HG03439 (cell line): ENCODE data around the gene YIPF2.

Experiments
- ATAC-seq: cut with Tn5 transposase; IDR thresholded peaks from one replicate; pipeline ENCODE4 v1.9.1; 2021; ENCODE audit warnings: mild to moderate bottlenecking, moderate library complexity; ENCODE audit not compliant: unreplicated experiment

YIPF2 gene

GRCh38 chr19:10911579-10912363, 16.7 kb downstream of the YIPF2 start:
- no peak for ATAC-seq

GRCh38 chr19:10908380-10908960, 20.0 kb downstream of the YIPF2 start:
- no peak for ATAC-seq

GRCh38 chr19:10907925-10908324, 20.5 kb downstream of the YIPF2 start:
- ATAC-seq: no peak

GRCh38 chr19:10899151-10899653, 29.2 kb downstream of the YIPF2 start:
- ATAC-seq: no peak

- no peak for ATAC-seq
Observed at GRCh38 chr19:10898633-10899032, 29.8 kb downstream of the YIPF2 start.

- no peak for ATAC-seq
Observed at GRCh38 chr19:10896851-10897526, 31.4 kb downstream of the YIPF2 start.

GRCh38 chr19:10895920-10896319, 32.5 kb downstream of the YIPF2 start:
- no peak for ATAC-seq

GRCh38 chr19:10895363-10895762, 33.1 kb downstream of the YIPF2 start:
- no peak for ATAC-seq

- ATAC-seq: no peak
Observed at GRCh38 chr19:10894911-10895213, 33.6 kb downstream of the YIPF2 start.

GRCh38 chr19:10892256-10892655, 36.2 kb downstream of the YIPF2 start:
- no peak for ATAC-seq

GRCh38 chr19:10891405-10892086, 36.9 kb downstream of the YIPF2 start:
- ATAC-seq: no peak

- ATAC-seq: no peak
Observed at GRCh38 chr19:10889880-10890279, 38.6 kb downstream of the YIPF2 start.

- ATAC-seq: no peak
Observed at GRCh38 chr19:10888421-10888866, 40.0 kb downstream of the YIPF2 start.

GRCh38 chr19:10887616-10888367, 40.6 kb downstream of the YIPF2 start:
- ATAC-seq: no peak

- no peak for ATAC-seq
Observed at GRCh38 chr19:10885201-10886169, 43.0 kb downstream of the YIPF2 start.

GRCh38 chr19:10884274-10884673, 44.2 kb downstream of the YIPF2 start:
- ATAC-seq: no peak

GRCh38 chr19:10882108-10882457, 46.4 kb downstream of the YIPF2 start:
- ATAC-seq: no peak

- ATAC-seq: no peak
Observed at GRCh38 chr19:10881403-10882107, 46.9 kb downstream of the YIPF2 start.

- no peak for ATAC-seq
Observed at GRCh38 chr19:10878253-10878652, 50.2 kb downstream of the YIPF2 start.
